GM19043 (cell line): Measurements from ENCODE around the gene MITF.

Experiments used
- ATAC-seq: cut with Tn5 transposase; IDR thresholded peaks from one replicate; pipeline ENCODE4 v1.9.1; 2021; ENCODE audit warnings: low read depth; ENCODE audit not compliant: unreplicated experiment

MITF gene

GRCh38 chr3:69941439-69942176 is 202.3 kb downstream of the MITF start:
- no peak for ATAC-seq

- no peak for ATAC-seq
Observed at GRCh38 chr3:69944931-69945493, 205.7 kb downstream of the MITF start.

- ATAC-seq = no peak
Observed at GRCh38 chr3:69948246-69948862, 209.1 kb downstream of the MITF start.

GRCh38 chr3:69951616-69952015 is 212.4 kb downstream of the MITF start:
- no peak for ATAC-seq

- no peak for ATAC-seq
Observed at GRCh38 chr3:69959581-69959980, 220.3 kb downstream of the MITF start.

- no peak for ATAC-seq
Observed at GRCh38 chr3:69961706-69962439, 222.6 kb downstream of the MITF start.

GRCh38 chr3:69963643-69964042 is 224.4 kb downstream of the MITF start:
- no peak for ATAC-seq

- no peak for ATAC-seq
Observed at GRCh38 chr3:69967156-69967555, 227.9 kb downstream of the MITF start.

GRCh38 chr3:69970827-69971226 is 231.6 kb downstream of the MITF start:
- no peak for ATAC-seq

GRCh38 chr3:69972672-69973071 is 233.4 kb downstream of the MITF start:
- no peak for ATAC-seq

GRCh38 chr3:69976021-69976420 is 236.8 kb downstream of the MITF start:
- no peak for ATAC-seq

GRCh38 chr3:69983546-69984265 is 244.4 kb downstream of the MITF start:
- no peak for ATAC-seq

- no peak for ATAC-seq
Observed at GRCh38 chr3:69985266-69985665, 246.0 kb downstream of the MITF start.

GRCh38 chr3:69986419-69986818 is 247.2 kb downstream of the MITF start:
- ATAC-seq = no peak

GRCh38 chr3:69987833-69988232 is 248.6 kb downstream of the MITF start:
- ATAC-seq = no peak

GRCh38 chr3:69993757-69994156 is 254.5 kb downstream of the MITF start:
- ATAC-seq = no peak

GRCh38 chr3:69994919-69995318 is 255.7 kb downstream of the MITF start:
- no peak for ATAC-seq

GRCh38 chr3:69997631-69998307 is 258.5 kb downstream of the MITF start:
- no peak for ATAC-seq

GRCh38 chr3:69998759-69999139 is 259.5 kb downstream of the MITF start:
- ATAC-seq = no peak
